ENCODE data around the gene VKORC1L1. TPM values are rescaled to one million over a fixed set of nuclear protein-coding genes. Genes with fewer than 3 reads are reported as not detected.
"Not testable (repeated sequence)": the region's sequence is repeated elsewhere in the genome, so short reads cannot be mapped to it uniquely, and the experiment has no call there.

VKORC1L1 gene
- total RNA-seq, 1 donor from 2014 or later: 15.2 TPM

- H3K27me3 ChIP-seq; H3K4me1 ChIP-seq; H3K9me3 ChIP-seq; H3K27ac ChIP-seq; H3K4me3 ChIP-seq; H3K36me3 ChIP-seq; DNase-seq (ENCODE audit: extremely low spot score in 2 of 2); intact Hi-C loops (cut with DNase I): not testable (repeated sequence)
Observed at GRCh38 chr7:65875715-65876114, 2.8 kb downstream of the VKORC1L1 start.

DNA sequence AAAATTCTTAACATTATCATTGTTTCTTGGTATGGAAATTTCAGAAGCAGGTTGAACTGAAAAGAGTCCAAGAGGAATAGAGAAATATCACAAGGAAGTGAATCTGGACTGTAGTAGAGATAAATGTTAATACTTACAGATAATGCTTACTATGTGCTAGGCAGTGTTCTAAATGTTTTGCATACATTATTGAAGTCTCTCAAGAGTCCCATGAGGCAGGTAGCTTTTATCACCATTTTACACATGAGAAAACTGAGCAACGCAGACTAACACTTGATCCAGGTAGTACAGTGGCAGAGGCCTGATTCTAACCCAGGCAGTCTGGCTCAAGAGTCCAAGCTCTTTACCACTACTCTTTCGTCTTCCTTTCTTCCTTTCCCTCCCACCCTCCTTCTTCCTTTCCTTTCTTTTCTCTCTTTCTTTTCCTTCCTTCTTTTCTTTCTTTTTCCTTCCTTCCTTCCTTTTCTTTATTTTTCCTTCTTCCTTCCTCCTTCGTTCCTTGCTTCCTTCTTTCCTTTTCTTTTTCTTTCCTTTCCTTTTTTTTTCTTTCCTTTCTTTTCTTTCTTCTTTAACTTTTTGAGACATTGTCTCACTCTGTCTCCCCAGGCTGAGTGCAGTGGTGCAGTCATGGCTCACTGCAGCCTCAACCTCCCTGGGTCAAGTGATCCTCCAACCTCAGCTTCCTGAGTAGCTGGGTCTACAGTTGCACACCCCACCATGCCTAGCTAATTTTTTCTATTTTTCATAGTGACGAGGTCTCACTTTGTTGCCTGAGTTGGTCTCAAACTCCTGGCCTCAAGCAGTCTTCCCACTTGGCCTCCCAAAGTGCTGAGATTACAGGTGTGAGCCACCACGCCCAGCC lies 6.6 kb downstream of the VKORC1L1 start:
- H3K4me1 ChIP-seq; H3K4me3 ChIP-seq; intact Hi-C loops (cut with DNase I); H3K36me3 ChIP-seq; DNase-seq (ENCODE audit: extremely low spot score in 2 of 2); H3K9me3 ChIP-seq; H3K27ac ChIP-seq; H3K27me3 ChIP-seq: not testable (repeated sequence)

DNA sequence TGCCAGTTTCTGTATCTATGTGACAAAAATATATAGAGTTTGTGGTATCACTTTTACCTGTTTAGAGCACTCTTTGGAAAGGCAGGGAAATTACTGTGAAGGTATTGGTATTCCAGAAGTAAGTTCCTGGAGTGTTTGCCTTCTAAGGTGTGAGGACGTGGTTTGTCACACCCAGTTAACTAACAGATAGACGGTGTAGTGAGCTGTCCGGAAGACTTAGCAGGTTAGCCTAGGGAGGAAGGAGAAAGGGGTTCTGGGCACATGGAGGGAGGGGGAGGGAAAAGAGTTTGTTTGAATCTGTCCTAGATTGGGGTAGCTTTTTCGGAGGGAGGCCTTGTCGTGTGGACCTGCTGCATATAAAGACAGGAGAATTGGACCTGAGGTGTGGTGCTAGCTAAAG lies 7.4 kb downstream of the VKORC1L1 start:
- H3K4me1 ChIP-seq; H3K9me3 ChIP-seq; H3K27ac ChIP-seq; DNase-seq (ENCODE audit: extremely low spot score in 2 of 2); H3K36me3 ChIP-seq; H3K27me3 ChIP-seq; H3K4me3 ChIP-seq; intact Hi-C loops (cut with DNase I): not testable (repeated sequence)

GRCh38 chr7:65884983-65885382 lies 12.1 kb downstream of the VKORC1L1 start:
- DNase-seq (ENCODE audit: extremely low spot score in 2 of 2); H3K9me3 ChIP-seq; H3K4me3 ChIP-seq; H3K27me3 ChIP-seq; H3K36me3 ChIP-seq; intact Hi-C loops (cut with DNase I); H3K4me1 ChIP-seq; H3K27ac ChIP-seq: not testable (repeated sequence)

- H3K9me3 ChIP-seq; H3K4me3 ChIP-seq; H3K36me3 ChIP-seq; H3K27ac ChIP-seq; intact Hi-C loops (cut with DNase I); H3K27me3 ChIP-seq; H3K4me1 ChIP-seq; DNase-seq (ENCODE audit: extremely low spot score in 2 of 2): not testable (repeated sequence)
Observed at GRCh38 chr7:65885533-65885932, 12.7 kb downstream of the VKORC1L1 start.

DNA sequence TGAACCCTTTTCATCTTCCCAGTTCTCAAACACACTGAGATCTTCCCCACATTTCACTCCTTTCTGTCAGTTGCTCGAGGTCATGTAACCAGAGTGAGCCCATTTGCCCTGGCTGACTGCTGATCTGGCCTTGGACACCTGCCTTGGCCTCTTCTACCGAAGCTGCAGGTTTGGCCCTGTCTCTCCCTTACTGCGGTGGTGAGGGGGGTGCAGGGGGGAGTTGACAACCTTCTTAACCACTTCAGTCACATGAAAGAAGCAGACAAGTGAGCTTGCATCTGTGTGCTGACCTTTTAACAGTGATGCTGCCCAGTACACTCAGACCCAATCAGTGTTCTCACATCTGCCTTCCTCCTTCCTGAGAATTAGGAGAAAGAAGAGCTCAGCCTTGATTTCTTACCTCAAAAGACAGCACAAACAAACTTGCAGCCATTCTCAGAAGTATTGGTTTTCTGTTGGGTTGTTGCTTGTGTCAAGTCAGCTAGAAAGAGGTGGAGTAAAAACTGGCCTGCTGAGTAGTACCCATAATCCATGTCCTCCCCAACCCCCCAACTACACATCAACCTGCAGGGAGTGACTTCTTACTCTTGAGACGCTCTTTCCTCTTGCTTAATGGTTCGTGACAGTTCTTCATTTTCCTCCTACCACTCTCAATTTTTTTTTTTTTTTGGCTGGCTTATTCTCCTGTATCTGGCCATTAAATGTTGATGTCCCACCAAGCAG lies 15.7 kb downstream of the VKORC1L1 start:
- H3K27ac ChIP-seq; H3K4me3 ChIP-seq; DNase-seq (ENCODE audit: extremely low spot score in 2 of 2); H3K27me3 ChIP-seq; H3K9me3 ChIP-seq; H3K4me1 ChIP-seq; intact Hi-C loops (cut with DNase I); H3K36me3 ChIP-seq: not testable (repeated sequence)

GRCh38 chr7:65889722-65890121 lies 16.8 kb downstream of the VKORC1L1 start:
- H3K4me3 ChIP-seq; H3K9me3 ChIP-seq; DNase-seq (ENCODE audit: extremely low spot score in 2 of 2); H3K36me3 ChIP-seq; H3K4me1 ChIP-seq; H3K27ac ChIP-seq; intact Hi-C loops (cut with DNase I); H3K27me3 ChIP-seq: not testable (repeated sequence)

DNA sequence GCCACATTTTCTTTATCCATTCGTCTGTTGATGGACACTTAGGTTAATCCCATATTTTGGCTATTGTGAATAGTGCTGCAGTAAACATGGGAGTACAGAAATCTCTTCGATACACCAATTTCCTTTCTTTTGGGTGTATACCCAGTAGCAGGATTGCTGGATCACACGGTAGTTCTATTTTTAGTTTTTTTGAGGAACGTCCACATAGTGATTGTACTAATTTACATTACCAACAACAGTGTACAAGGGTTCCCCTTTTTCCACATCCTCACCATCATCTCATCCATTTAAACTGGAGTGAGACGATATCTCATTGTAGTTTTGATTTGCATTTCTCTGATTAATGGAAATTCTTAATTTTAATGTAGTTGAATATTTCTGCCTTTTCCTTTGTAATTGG lies 19.3 kb downstream of the VKORC1L1 start:
- Histone ChIP-seq H3K4me1 (no peaks in the 10 kb centered on the region), H3K4me3 (no peak overlapping the region), H3K27me3 (no peaks in the 10 kb centered on the region), H3K27ac (no peak overlapping the region), H3K9me3 (no peaks in the 10 kb centered on the region), H3K36me3 (peaks cover 0 to 6% of the 10 kb centered on the region in 2 donors)
- TF ChIP-seq POLR2AphosphoS5 (IDR thresholded peaks at IDR 0.05; ENCODE audit: insufficient read depth in 1 of 2, low read depth in 1 of 2) (no peak), POLR2A (IDR thresholded peaks at IDR 0.05) (no peak)
- TF ChIP-seq, protein P1, sequence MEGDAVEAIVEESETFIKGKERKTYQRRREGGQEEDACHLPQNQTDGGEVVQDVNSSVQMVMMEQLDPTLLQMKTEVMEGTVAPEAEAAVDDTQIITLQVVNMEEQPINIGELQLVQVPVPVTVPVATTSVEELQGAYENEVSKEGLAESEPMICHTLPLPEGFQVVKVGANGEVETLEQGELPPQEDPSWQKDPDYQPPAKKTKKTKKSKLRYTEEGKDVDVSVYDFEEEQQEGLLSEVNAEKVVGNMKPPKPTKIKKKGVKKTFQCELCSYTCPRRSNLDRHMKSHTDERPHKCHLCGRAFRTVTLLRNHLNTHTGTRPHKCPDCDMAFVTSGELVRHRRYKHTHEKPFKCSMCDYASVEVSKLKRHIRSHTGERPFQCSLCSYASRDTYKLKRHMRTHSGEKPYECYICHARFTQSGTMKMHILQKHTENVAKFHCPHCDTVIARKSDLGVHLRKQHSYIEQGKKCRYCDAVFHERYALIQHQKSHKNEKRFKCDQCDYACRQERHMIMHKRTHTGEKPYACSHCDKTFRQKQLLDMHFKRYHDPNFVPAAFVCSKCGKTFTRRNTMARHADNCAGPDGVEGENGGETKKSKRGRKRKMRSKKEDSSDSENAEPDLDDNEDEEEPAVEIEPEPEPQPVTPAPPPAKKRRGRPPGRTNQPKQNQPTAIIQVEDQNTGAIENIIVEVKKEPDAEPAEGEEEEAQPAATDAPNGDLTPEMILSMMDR (IDR thresholded peaks at IDR 0.05): no peak
- DNase-seq (ENCODE audit: extremely low spot score in 2 of 2): no peak
- intact Hi-C loops (cut with DNase I): no loop called here

Data from vagina (tissue), 2 donors.